CD4-positive, CD25-positive, alpha-beta regulatory T cell (primary cell): Measurements from ENCODE around the gene NECTIN3. TPM values are rescaled to one million over a fixed set of nuclear protein-coding genes. Genes with fewer than 3 reads are reported as not detected.

Experiments
- ATAC-seq, 2 donors: fragments of 150-1000 bp; cut with Tn5 transposase; one replicate each; pipeline ENCODE4 v1.10.0; 2021; ENCODE audit warnings: low read depth in 2 of 2, moderate number of reproducible peaks in 2 of 2, moderate library complexity in 1 of 2
- DNase-seq, 3 donors: peaks; one replicate each; pipeline versions ENCODE4 v3.0.0 to v3.0.0-alpha.2; 2012 to 2022; ENCODE audit warnings: mixed read lengths in 1 of 3
- H3K27ac ChIP-seq: one replicate; pipeline ENCODE4 v1.7.0; 2013; ENCODE audit warnings: mild to moderate bottlenecking, low read length; ENCODE audit not compliant: insufficient read depth, poor library complexity, severe bottlenecking
- H3K27me3 ChIP-seq: one replicate; pipeline ENCODE4 v1.7.0; 2013; ENCODE audit warnings: low read length; ENCODE audit not compliant: control insufficient read depth, insufficient read depth
- H3K36me3 ChIP-seq: one replicate; pipeline ENCODE4 v1.7.0; 2013; ENCODE audit warnings: mild to moderate bottlenecking, low read length, moderate library complexity; ENCODE audit not compliant: control insufficient read depth, insufficient read depth
- H3K4me1 ChIP-seq: 2 replicates; pipeline ENCODE4 v1.7.0; 2013; ENCODE audit warnings: mild to moderate bottlenecking, low read length; ENCODE audit not compliant: insufficient read depth, control insufficient read depth, poor library complexity, severe bottlenecking
- H3K4me3 ChIP-seq: one replicate; pipeline ENCODE4 v1.7.0; 2013; ENCODE audit warnings: low read depth, mild to moderate bottlenecking, low read length, moderate library complexity
- H3K9me3 ChIP-seq, 2 experiments: 1 replicate in 1 of 2; 2 replicates in 1 of 2; pipeline ENCODE4 v1.7.0; 2013; ENCODE audit warnings: low read length in 2 of 2, mild to moderate bottlenecking in 1 of 2, moderate library complexity in 1 of 2; ENCODE audit not compliant: control insufficient read depth in 2 of 2
- H3K27ac Mint-ChIP-seq, 3 donors: one replicate each; pipeline ENCODE4 v1.8.0; 2020 to 2022; ENCODE audit warnings: mild to moderate bottlenecking in 3 of 3, mixed read lengths in 3 of 3, moderate library complexity in 2 of 3
- H3K27me3 Mint-ChIP-seq: one replicate; pipeline ENCODE4 v1.8.0; 2022; ENCODE audit warnings: mild to moderate bottlenecking, mixed read lengths
- H3K36me3 Mint-ChIP-seq: one replicate; pipeline ENCODE4 v1.8.0; 2020; ENCODE audit warnings: mixed read lengths
- H3K4me1 Mint-ChIP-seq, 4 donors: one replicate each; pipeline ENCODE4 v1.8.0; 2020 to 2022; ENCODE audit warnings: mixed read lengths in 4 of 4, mild to moderate bottlenecking in 1 of 4
- H3K4me3 Mint-ChIP-seq, 4 donors: one replicate each; pipeline ENCODE4 v1.8.0; 2020 to 2022; ENCODE audit warnings: mild to moderate bottlenecking in 4 of 4, mixed read lengths in 4 of 4, moderate library complexity in 3 of 4
- H3K9me3 Mint-ChIP-seq, 7 donors: one replicate each; pipeline ENCODE4 v1.8.0; 2020 to 2022; ENCODE audit warnings: mixed read lengths in 7 of 7, mild to moderate bottlenecking in 3 of 7, moderate library complexity in 2 of 7
- polyA plus RNA-seq, 4 donors: library from polyadenylated mRNA; unstranded; fragments of 300-500 nt; fragmentation: Illumina TruSeq; gene quantifications; one replicate each; pipeline ENCODE4 v1.2.3, GENCODE V29; 2021
- total RNA-seq: library from RNA; stranded (reverse); gene quantifications from one replicate; pipeline ENCODE4 v1.2.3, GENCODE V29; 2022

Gene NECTIN3
- total and polyA plus RNA-seq, 5 donors from 2014 or later: 0.33 to 3.1 (median 0.50) TPM

DNA sequence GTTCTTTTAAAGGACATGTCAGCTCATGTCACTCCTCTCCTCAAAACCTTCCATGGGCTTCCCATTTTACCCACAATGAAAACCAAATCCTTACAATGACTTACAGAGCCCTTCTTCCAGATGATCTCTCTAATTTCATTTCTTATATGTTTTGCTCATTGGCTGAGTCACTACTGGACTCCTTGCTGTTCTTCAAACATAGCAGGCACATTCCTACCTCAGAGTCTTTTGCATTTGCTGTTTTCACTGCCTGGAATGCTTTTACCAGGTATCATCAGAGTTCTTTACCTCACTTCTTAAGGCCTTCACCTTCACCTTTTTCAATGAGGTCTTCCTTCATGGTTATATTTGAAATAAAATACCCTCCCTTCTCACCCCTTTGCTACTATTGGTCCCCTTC, 57.3 kb downstream of the NECTIN3 start:
- Mint-ChIP-seq H3K4me1 (no peaks in the 10 kb centered on the region), H3K36me3 (no peaks in the 10 kb centered on the region), H3K9me3 (no peaks in the 10 kb centered on the region), H3K27ac (no peak overlapping the region), H3K27me3 (peaks cover 6% of the 10 kb centered on the region), H3K4me3 (no peak overlapping the region)
- H3K4me1 ChIP-seq: no peaks in the 10 kb centered on the region
- no peaks in the 10 kb centered on the region for H3K9me3 ChIP-seq
- no peaks in the 10 kb centered on the region for H3K36me3 ChIP-seq
- H3K27me3 ChIP-seq: no peaks in the 10 kb centered on the region
- H3K4me3 ChIP-seq: no peak overlapping the region
- ATAC-seq: no peak
- no peak overlapping the region for H3K27ac ChIP-seq
- DNase-seq: no peak

DNA sequence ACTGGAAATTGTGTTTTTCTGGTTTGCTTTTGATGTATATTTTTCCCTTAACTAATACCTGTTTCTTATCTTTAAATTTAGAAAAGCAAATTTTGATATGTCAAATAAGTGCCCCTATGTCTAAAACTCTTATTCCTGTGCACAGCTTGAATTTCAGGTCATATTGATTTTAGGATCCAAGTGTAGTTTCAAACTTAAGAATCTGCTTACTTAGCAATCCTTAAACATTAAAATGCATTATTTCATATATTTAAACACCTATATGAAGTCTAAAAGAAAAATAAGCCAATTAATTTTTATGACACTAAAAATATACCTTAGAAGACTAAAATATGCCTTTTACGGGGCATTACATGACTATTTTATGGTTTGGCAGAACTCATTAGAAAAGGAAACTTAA, 59.2 kb downstream of the NECTIN3 start:
- Mint-ChIP-seq H3K4me1 (no peaks in the 10 kb centered on the region), H3K4me3 (no peak overlapping the region), H3K27ac (peak overlapping the region in 1 of 3 donors; percentile 20), H3K9me3 (no peaks in the 10 kb centered on the region), H3K36me3 (no peaks in the 10 kb centered on the region), H3K27me3 (peaks cover 6% of the 10 kb centered on the region)
- ATAC-seq (no peak), DNase-seq (no peak)
- Histone ChIP-seq H3K27me3 (no peaks in the 10 kb centered on the region), H3K4me3 (no peak overlapping the region), H3K36me3 (no peaks in the 10 kb centered on the region), H3K27ac (no peak overlapping the region), H3K4me1 (no peaks in the 10 kb centered on the region), H3K9me3 (no peaks in the 10 kb centered on the region)

DNA sequence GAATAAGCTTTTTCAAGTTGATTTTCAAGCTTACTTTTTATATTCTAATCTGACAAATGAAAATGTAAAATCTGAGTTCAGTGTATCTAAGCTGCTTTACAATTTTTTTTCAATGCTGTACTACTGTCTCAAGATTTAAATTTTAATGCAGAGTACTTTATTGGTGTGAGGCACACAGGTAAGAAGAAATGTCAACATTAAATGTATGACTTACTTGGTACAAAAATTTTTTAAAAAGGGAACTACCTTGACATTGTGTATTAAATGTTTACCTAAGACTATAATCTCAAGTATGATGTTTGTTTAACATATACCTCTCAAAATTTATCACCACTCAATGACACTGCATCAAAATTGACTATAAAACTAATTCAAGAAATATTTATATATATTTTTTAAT, 62.7 kb downstream of the NECTIN3 start:
- H3K27ac Mint-ChIP-seq: no peak overlapping the region
- Histone ChIP-seq H3K36me3 (no peaks in the 10 kb centered on the region), H3K27ac (no peak overlapping the region), H3K27me3 (no peaks in the 10 kb centered on the region), H3K4me3 (no peak overlapping the region), H3K4me1 (no peaks in the 10 kb centered on the region), H3K9me3 (no peaks in the 10 kb centered on the region)
- H3K36me3 Mint-ChIP-seq: no peaks in the 10 kb centered on the region
- no peaks in the 10 kb centered on the region for H3K4me1 Mint-ChIP-seq
- H3K4me3 Mint-ChIP-seq: no peak overlapping the region
- H3K9me3 Mint-ChIP-seq: no peaks in the 10 kb centered on the region
- DNase-seq (no peak), ATAC-seq (no peak)
- no peaks in the 10 kb centered on the region for H3K27me3 Mint-ChIP-seq

DNA sequence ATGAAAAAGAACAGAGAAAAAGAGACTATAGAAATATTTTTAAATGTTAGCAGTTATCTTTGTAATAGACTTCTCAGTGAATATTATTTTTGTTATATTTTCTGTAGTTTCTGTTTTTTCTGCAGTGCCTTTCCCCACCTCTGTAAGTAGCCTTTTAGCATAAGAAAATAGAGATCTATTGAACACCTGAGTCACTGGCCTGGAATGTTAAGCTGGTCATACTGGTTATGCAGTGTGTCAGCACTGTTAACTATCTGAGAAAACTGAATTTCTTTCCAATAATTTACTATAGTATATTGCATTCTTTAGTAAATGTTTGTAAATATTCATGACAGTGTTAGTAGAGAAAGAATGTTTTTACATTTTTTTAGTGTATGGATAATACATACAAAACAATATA, 79.8 kb downstream of the NECTIN3 start:
- Histone ChIP-seq H3K4me1 (no peaks in the 10 kb centered on the region), H3K36me3 (no peaks in the 10 kb centered on the region), H3K27me3 (no peaks in the 10 kb centered on the region), H3K4me3 (no peak overlapping the region), H3K27ac (no peak overlapping the region), H3K9me3 (no peaks in the 10 kb centered on the region)
- Mint-ChIP-seq H3K4me1 (no peaks in the 10 kb centered on the region), H3K9me3 (no peaks in the 10 kb centered on the region), H3K27me3 (no peaks in the 10 kb centered on the region), H3K4me3 (no peak overlapping the region), H3K27ac (no peak overlapping the region), H3K36me3 (no peaks in the 10 kb centered on the region)
- ATAC-seq: no peak
- no peak for DNase-seq

- Mint-ChIP-seq H3K9me3 (no peaks in the 10 kb centered on the region), H3K4me1 (no peaks in the 10 kb centered on the region), H3K4me3 (no peak overlapping the region), H3K36me3 (no peaks in the 10 kb centered on the region), H3K27ac (no peak overlapping the region), H3K27me3 (no peaks in the 10 kb centered on the region)
- Histone ChIP-seq H3K4me3 (no peak overlapping the region), H3K4me1 (no peaks in the 10 kb centered on the region), H3K36me3 (no peaks in the 10 kb centered on the region), H3K9me3 (no peaks in the 10 kb centered on the region), H3K27me3 (no peaks in the 10 kb centered on the region), H3K27ac (no peak overlapping the region)
- ATAC-seq (no peak), DNase-seq (no peak)
These were observed 80.9 kb downstream of the NECTIN3 start for GRCh38 chr3:111152496-111152895.

GRCh38 chr3:111156517-111156916, 84.9 kb downstream of the NECTIN3 start:
- no peak overlapping the region for H3K4me3 Mint-ChIP-seq
- ATAC-seq: no peak
- no peaks in the 10 kb centered on the region for H3K36me3 Mint-ChIP-seq
- H3K27ac Mint-ChIP-seq: no peak overlapping the region
- no peaks in the 10 kb centered on the region for H3K4me1 ChIP-seq
- no peaks in the 10 kb centered on the region for H3K9me3 Mint-ChIP-seq
- no peaks in the 10 kb centered on the region for H3K36me3 ChIP-seq
- H3K27me3 Mint-ChIP-seq: peaks cover 9% of the 10 kb centered on the region
- H3K4me1 Mint-ChIP-seq: no peaks in the 10 kb centered on the region
- H3K27me3 ChIP-seq: no peaks in the 10 kb centered on the region
- no peak overlapping the region for H3K27ac ChIP-seq
- DNase-seq: no peak
- no peak overlapping the region for H3K4me3 ChIP-seq
- no peaks in the 10 kb centered on the region for H3K9me3 ChIP-seq

DNA sequence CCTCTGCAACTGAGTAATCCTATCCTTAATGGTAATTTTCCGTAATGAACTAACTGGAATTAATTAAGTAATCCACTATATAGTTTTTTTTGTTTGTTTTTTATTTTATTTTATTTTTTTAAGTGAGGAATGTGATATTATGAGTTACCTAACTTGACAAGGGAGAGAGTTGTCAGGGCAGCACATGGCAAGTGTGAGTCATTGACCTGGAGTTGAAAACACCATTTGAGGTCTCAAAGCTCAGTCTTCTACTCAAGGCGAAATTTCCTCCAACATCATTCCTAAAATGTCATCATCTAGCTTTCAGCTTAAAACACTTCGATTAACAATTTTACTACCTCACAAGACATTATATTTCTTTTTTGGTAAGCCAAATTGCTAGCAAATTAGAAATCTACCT, 87.8 kb downstream of the NECTIN3 start:
- Histone ChIP-seq H3K27ac (no peak overlapping the region), H3K9me3 (no peaks in the 10 kb centered on the region), H3K27me3 (no peaks in the 10 kb centered on the region), H3K36me3 (no peaks in the 10 kb centered on the region), H3K4me3 (no peak overlapping the region), H3K4me1 (no peaks in the 10 kb centered on the region)
- no peak for DNase-seq
- ATAC-seq: no peak
- Mint-ChIP-seq H3K4me3 (no peak overlapping the region), H3K9me3 (peaks cover 0 to 1% (median 0%) of the 10 kb centered on the region in 7 donors), H3K27me3 (peaks cover 9% of the 10 kb centered on the region), H3K27ac (no peak overlapping the region), H3K36me3 (peaks cover 3% of the 10 kb centered on the region), H3K4me1 (no peaks in the 10 kb centered on the region)

DNA sequence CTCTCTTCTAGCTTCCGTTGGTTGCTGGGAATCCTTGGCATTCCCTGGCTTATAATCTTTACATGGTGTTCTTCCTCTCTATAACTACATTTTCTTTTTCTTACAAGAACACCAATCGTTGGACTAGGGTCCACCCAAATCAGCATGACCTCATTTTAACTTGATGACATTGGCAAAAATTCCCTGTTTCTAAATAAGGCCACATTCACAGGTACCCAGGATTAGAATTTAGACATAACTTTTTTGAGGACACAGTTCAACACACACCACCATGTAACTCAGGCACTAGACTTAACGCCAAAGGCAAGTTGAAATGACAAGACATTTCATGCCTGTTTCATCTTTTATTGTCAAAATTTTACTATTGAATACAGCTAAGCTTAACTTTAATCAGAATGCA, 93.0 kb downstream of the NECTIN3 start:
- H3K4me3 ChIP-seq: no peak overlapping the region
- no peaks in the 10 kb centered on the region for H3K27me3 ChIP-seq
- no peaks in the 10 kb centered on the region for H3K4me1 ChIP-seq
- no peak overlapping the region for H3K4me3 Mint-ChIP-seq
- H3K4me1 Mint-ChIP-seq: no peaks in the 10 kb centered on the region
- H3K27ac Mint-ChIP-seq: peak overlapping the region in 1 of 3 donors; percentile 29
- ATAC-seq (no peak), DNase-seq (no peak)
- H3K27me3 Mint-ChIP-seq: peaks cover 9% of the 10 kb centered on the region
- H3K27ac ChIP-seq: no peak overlapping the region
- peaks cover 0 to 2% (median 0%) of the 10 kb centered on the region in 7 donors for H3K9me3 Mint-ChIP-seq
- peaks cover 3% of the 10 kb centered on the region for H3K36me3 Mint-ChIP-seq
- H3K36me3 ChIP-seq: no peaks in the 10 kb centered on the region
- H3K9me3 ChIP-seq: no peaks in the 10 kb centered on the region
